Omental fat pad (tissue), 4 donors: ENCODE results near the gene ABCA4. TPM values are rescaled to one million over a fixed set of nuclear protein-coding genes. Genes with fewer than 3 reads are reported as not detected.

Experiments
- ATAC-seq: fragments of 150-250 bp; one replicate; pipeline ENCODE4 v1.9.1; 2016; ENCODE audit warnings: mild to moderate bottlenecking, moderate library complexity; ENCODE audit not compliant: low FRiP score
- DNase-seq: peaks from one replicate; pipeline ENCODE4 v3.0.0-alpha.2; 2019; ENCODE audit warnings: low spot score
- total RNA-seq, 4 donors: library from RNA; depleted of rRNA; stranded (reverse); fragments of >200 nt; gene quantifications; one replicate each; pipeline ENCODE4 v1.1.0, GENCODE V29; 2016
- TF ChIP-seq, protein P1 (sequence below), 3 donors: fragments of 450-650 bp; IDR thresholded peaks; one replicate each; pipeline ENCODE4 v1.5.1; 2016 to 2017; ENCODE audit warnings: antibody characterized with exemption in 3 of 3, mild to moderate bottlenecking in 3 of 3, moderate library complexity in 2 of 3

The ABCA4 gene
- total RNA-seq, 4 donors from 2014 or later, result 0.37 to 0.79 (median 0.38) TPM; not detected in 1

GRCh38 chr1:93969887-93970286 is 151.1 kb downstream of the ABCA4 start:
- ATAC-seq (no peak), DNase-seq (no peak)

DNA sequence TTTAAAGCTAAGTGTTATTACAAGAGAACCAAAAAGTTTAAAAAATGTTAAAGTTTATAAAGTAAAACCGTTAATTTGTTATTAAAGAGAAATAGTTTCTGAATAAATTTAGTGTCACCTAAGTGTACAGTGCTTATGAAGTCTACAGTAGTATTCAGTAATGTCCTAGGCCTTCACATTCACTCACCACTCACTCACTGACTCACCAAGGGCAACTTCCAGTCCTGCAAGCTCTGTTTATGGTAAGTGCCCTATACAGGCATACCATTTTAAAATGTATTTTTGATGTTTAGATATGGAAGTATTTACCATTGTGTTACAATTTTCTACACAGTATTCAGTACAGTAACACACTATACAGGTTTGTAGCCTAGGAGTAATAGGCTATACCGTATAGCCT is 151.6 kb downstream of the ABCA4 start:
- ATAC-seq (no peak), DNase-seq (no peak)
- TF ChIP-seq, protein P1, sequence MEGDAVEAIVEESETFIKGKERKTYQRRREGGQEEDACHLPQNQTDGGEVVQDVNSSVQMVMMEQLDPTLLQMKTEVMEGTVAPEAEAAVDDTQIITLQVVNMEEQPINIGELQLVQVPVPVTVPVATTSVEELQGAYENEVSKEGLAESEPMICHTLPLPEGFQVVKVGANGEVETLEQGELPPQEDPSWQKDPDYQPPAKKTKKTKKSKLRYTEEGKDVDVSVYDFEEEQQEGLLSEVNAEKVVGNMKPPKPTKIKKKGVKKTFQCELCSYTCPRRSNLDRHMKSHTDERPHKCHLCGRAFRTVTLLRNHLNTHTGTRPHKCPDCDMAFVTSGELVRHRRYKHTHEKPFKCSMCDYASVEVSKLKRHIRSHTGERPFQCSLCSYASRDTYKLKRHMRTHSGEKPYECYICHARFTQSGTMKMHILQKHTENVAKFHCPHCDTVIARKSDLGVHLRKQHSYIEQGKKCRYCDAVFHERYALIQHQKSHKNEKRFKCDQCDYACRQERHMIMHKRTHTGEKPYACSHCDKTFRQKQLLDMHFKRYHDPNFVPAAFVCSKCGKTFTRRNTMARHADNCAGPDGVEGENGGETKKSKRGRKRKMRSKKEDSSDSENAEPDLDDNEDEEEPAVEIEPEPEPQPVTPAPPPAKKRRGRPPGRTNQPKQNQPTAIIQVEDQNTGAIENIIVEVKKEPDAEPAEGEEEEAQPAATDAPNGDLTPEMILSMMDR (IDR thresholded peaks at IDR 0.05), result no peak

More at GRCh38 chr1:93969887-93970286, 151.1 kb downstream of the ABCA4 start:
- TF ChIP-seq, protein P1 (IDR thresholded peaks at IDR 0.05), result no peak

DNA sequence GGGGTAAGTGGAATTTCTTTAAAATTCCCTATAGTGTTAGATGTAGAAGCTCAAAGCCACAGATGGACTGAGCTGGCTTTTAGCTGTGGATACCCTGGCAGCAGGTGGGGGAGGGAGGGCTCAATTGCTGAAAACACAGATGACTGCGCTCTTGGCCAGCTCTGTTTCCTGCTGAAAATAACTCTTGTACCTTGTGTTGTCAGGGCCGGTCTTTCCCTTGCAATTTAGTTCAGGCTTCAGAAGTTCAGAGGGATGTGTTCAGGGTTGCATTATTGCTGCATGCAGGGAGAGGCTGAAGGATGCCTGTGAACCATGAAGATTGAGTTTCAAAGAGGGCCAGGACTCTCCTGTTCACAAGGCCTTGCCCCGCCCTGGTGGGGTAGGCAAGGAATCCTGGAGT is 153.6 kb downstream of the ABCA4 start:
- ATAC-seq (no peak), DNase-seq (no peak)
- TF ChIP-seq, protein P1 (IDR thresholded peaks at IDR 0.05), result no peak

- ATAC-seq (no peak), DNase-seq (no peak)
- TF ChIP-seq, protein P1 (IDR thresholded peaks at IDR 0.05), result no peak
Observed at GRCh38 chr1:93965888-93966287, 155.1 kb downstream of the ABCA4 start.

- no peak for DNase-seq
- TF ChIP-seq, protein P1 (IDR thresholded peaks at IDR 0.05), result no peak
- peak; percentile 2 for ATAC-seq
Observed at GRCh38 chr1:93965256-93965655, 155.7 kb downstream of the ABCA4 start.

DNA sequence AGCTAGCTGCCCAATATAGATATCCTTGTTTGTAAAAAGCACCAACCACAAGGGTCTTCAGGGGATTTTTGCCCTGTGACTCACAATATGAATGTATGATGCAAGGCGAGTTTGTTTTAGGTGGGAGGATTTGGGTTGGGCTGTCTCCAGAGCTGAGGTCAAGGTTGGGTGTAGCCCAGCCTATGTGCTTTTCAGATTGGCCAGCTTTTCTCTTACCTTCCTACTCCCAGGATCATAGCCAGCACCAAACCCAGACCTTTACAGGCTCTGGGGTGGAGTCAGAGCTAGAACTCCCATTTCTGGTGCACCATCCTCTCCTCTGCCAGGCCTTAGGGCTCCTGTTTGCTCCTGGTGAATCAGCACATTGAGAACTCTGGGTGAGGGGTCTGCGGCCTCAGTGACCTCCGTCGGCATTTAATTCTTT is 156.2 kb downstream of the ABCA4 start:
- TF ChIP-seq, protein P1 (IDR thresholded peaks at IDR 0.05), result no peak
- DNase-seq (no peak), ATAC-seq (peak; percentile 82)

DNA sequence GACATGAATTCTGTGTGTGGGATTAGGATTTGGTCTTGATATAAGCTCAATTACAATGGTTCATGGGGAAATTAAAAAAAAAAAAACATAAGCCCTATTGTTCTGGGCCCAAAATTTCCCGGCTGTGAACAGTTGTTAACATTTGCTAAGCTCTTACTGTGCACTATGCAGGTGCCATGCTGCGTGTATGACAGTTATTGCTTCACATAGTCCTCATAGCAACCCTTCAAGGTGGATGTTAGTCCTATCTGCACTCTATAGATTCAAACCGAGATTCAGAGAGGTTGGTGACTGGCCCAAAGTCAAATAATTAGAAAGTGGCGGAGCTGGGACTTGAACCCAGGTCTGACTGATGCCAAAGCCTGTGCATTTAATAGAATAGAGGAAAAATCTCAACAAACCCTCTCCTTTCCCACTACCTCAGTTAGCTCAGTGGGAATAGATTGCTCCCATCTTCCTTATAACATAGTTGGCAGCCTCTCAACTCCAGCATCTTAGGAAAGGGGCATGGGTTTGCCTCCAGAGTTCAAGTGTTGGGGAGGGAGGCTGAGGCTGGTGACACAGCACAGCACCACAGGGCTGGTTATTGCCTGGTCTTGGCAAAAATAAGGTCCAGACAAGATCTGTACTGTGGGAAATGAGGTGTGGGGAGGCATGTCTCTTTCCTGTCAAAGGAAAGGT is 156.7 kb downstream of the ABCA4 start:
- TF ChIP-seq, protein P1 (IDR thresholded peaks at IDR 0.05), result no peak
- ATAC-seq (no peak), DNase-seq (no peak)
